OCI-LY7 (cell line): ENCODE data around the gene KCNK16. TPM values are rescaled to one million over a fixed set of nuclear protein-coding genes. Genes with fewer than 3 reads are reported as not detected.

Experiments used
- BruUV-seq: library from RNA; stranded (reverse); fragments of 400-500 nt; replicated peaks from 2 replicates; lab custom pipeline; 2021; lab: Mats Ljungman, UMichigan
- CTCF ChIA-PET: fragments of 300-600 bp; sonication (Branson Sonifier 250); formaldehyde crosslinking; loops from one replicate; lab custom pipeline; 2022; ENCODE audit warnings: antibody characterized with exemption; ENCODE audit not compliant: unreplicated experiment; lab: Charles Lee
- POLR2A ChIA-PET: fragments of 300-600 bp; sonication (Branson Sonifier 250); formaldehyde crosslinking; loops from one replicate; lab custom pipeline; 2022; ENCODE audit warnings: antibody characterized with exemption; lab: Charles Lee
- DNase-seq: peaks from one replicate; pipeline ENCODE4 v3.0.0-alpha.2; 2015; ENCODE audit warnings: low spot score
- H2AFZ ChIP-seq: fragments of 200-600 bp; sonication (generic), shearing (Covaris generic); 2 replicates; pipeline ENCODE4 v1.6.1; 2014; ENCODE audit warnings: mild to moderate bottlenecking, antibody characterized with exemption, low read length, moderate library complexity
- H3K27ac ChIP-seq: fragments of 200-600 bp; sonication (generic); 2 replicates; pipeline ENCODE4 v1.5.1; 2014; ENCODE audit warnings: mixed run types, low read depth, mild to moderate bottlenecking, moderate library complexity, low read length, inconsistent platforms; ENCODE audit not compliant: poor library complexity, severe bottlenecking
- H3K36me3 ChIP-seq: fragments of 200-600 bp; sonication (generic); 2 replicates; pipeline ENCODE4 v1.6.1; 2014; ENCODE audit warnings: mild to moderate bottlenecking, antibody characterized with exemption, low read length, moderate library complexity, mixed read lengths; ENCODE audit not compliant: insufficient read depth
- H3K4me1 ChIP-seq: fragments of 200-600 bp; sonication (generic); 2 replicates; pipeline ENCODE4 v1.5.1; 2014; ENCODE audit warnings: mild to moderate bottlenecking, low read length; ENCODE audit not compliant: insufficient read depth, poor library complexity, severe bottlenecking
- H3K4me2 ChIP-seq: fragments of 200-600 bp; sonication (generic); 2 replicates; pipeline ENCODE4 v1.6.1; 2014; ENCODE audit warnings: mild to moderate bottlenecking, low read length
- H3K4me3 ChIP-seq: fragments of 200-600 bp; sonication (generic); 2 replicates; pipeline ENCODE4 v1.5.1; 2014; ENCODE audit warnings: mild to moderate bottlenecking, low read depth, low read length; ENCODE audit not compliant: poor library complexity, severe bottlenecking
- H3K79me2 ChIP-seq: fragments of 200-600 bp; sonication (generic); 2 replicates; pipeline ENCODE4 v1.6.1; 2016; ENCODE audit warnings: low read depth, mild to moderate bottlenecking, low read length, moderate library complexity, mixed read lengths; ENCODE audit not compliant: insufficient read depth
- H3K9me2 ChIP-seq: fragments of 200-600 bp; sonication (generic); 2 replicates; pipeline ENCODE4 v1.6.1; 2016; ENCODE audit warnings: mild to moderate bottlenecking, low read length, mixed read lengths; ENCODE audit not compliant: insufficient read depth
- H3K9me3 ChIP-seq: fragments of 200-600 bp; sonication (generic); 2 replicates; pipeline ENCODE4 v1.6.1; 2014; ENCODE audit warnings: mild to moderate bottlenecking, mixed run types, low read length, mixed read lengths
- H4K20me1 ChIP-seq: fragments of 200-600 bp; sonication (generic); 2 replicates; pipeline ENCODE4 v1.6.1; 2014; ENCODE audit warnings: mild to moderate bottlenecking, antibody characterized with exemption, low read length, moderate library complexity, mixed read lengths; ENCODE audit not compliant: insufficient read depth
- CTCF ChIP-seq: fragments of 200-600 bp; sonication (generic); conservative IDR thresholded peaks from 2 replicates; pipeline ENCODE4 v1.5.1; 2014; ENCODE audit warnings: mild to moderate bottlenecking, antibody characterized with exemption, low read length, moderate library complexity, mixed read lengths
- EZH2phosphoT487 ChIP-seq: fragments of 200-600 bp; sonication (generic); IDR thresholded peaks from 2 replicates; pipeline ENCODE4 v1.6.1; 2018; ENCODE audit warnings: low read depth, borderline replicate concordance, mild to moderate bottlenecking, mixed run types, antibody characterized with exemption, low read length, moderate library complexity, mixed read lengths
- intact Hi-C: fragments of 100-400 bp; cut with micrococcal nuclease; formaldehyde crosslinking; loops from one replicate; pipeline ENCODE4 v1.10.0; 2022; ENCODE audit not compliant: unreplicated experiment
- total RNA-seq, 2 experiments: library from RNA; depleted of rRNA in 1 of 2; stranded (reverse); fragments of >200 nt in 1 of 2; shearing (Covaris generic) in 1 of 2; gene quantifications; 2 replicates each; pipeline ENCODE4 v1.2.3, GENCODE V29; 2014 to 2022

The KCNK16 gene
- total RNA-seq, 2 experiments from 2014 or later, result not detected

- Histone ChIP-seq H3K4me3 (no peak overlapping the region), H4K20me1 (no peaks in the 10 kb centered on the region), H3K36me3 (no peaks in the 10 kb centered on the region), H3K79me2 (no peaks in the 10 kb centered on the region), H2AFZ (no peak overlapping the region), H3K4me2 (no peak overlapping the region), H3K9me2 (no peaks in the 10 kb centered on the region), H3K27ac (no peak overlapping the region), H3K9me3 (no peaks in the 10 kb centered on the region), H3K4me1 (no peaks in the 10 kb centered on the region)
- ChIA-PET CTCF (no interaction called here), POLR2A (no interaction called here)
- DNase-seq, result no peak
- BruUV-seq, result no TSS peak
- intact Hi-C loops, result no loop called here
- TF ChIP-seq EZH2phosphoT487 (no peak), CTCF (no peak)
Measured at GRCh38 chr6:39279539-39279938, 43.0 kb downstream of the KCNK16 start.

GRCh38 chr6:39276379-39276995, 46.0 kb downstream of the KCNK16 start:
- no peaks in the 10 kb centered on the region for H3K4me1 ChIP-seq
- ChIA-PET POLR2A (no interaction called here), CTCF (no interaction called here)
- H3K4me2 ChIP-seq, result no peak overlapping the region
- H3K4me3 ChIP-seq, result no peak overlapping the region
- no peak for TF ChIP-seq EZH2phosphoT487
- TF ChIP-seq CTCF, result no peak
- no peaks in the 10 kb centered on the region for H4K20me1 ChIP-seq
- BruUV-seq, result no TSS peak
- H3K9me2 ChIP-seq, result no peaks in the 10 kb centered on the region
- no peak overlapping the region for H2AFZ ChIP-seq
- H3K79me2 ChIP-seq, result no peaks in the 10 kb centered on the region
- no peaks in the 10 kb centered on the region for H3K36me3 ChIP-seq
- intact Hi-C loops, result no loop called here
- no peak overlapping the region for H3K27ac ChIP-seq
- no peak for DNase-seq
- no peaks in the 10 kb centered on the region for H3K9me3 ChIP-seq

GRCh38 chr6:39274903-39275302, 47.6 kb downstream of the KCNK16 start:
- Histone ChIP-seq H3K9me3 (no peaks in the 10 kb centered on the region), H3K9me2 (no peaks in the 10 kb centered on the region), H2AFZ (no peak overlapping the region), H3K27ac (no peak overlapping the region), H4K20me1 (no peaks in the 10 kb centered on the region), H3K4me1 (no peaks in the 10 kb centered on the region), H3K36me3 (no peaks in the 10 kb centered on the region), H3K79me2 (no peaks in the 10 kb centered on the region), H3K4me3 (no peak overlapping the region), H3K4me2 (no peak overlapping the region)
- BruUV-seq, result no TSS peak
- intact Hi-C loops, result no loop called here
- POLR2A ChIA-PET, result no interaction called here
- CTCF ChIA-PET, result no interaction called here
- no peak for DNase-seq
- TF ChIP-seq CTCF, result no peak
- TF ChIP-seq EZH2phosphoT487, result no peak
